Measurements from ENCODE around the gene ZFYVE27.

Gene ZFYVE27

GRCh38 chr10:97708976-97709946 is 27.7 kb upstream of the ZFYVE27 start:
- Mint-ChIP-seq H3K36me3 (no peaks in the 10 kb centered on the region), H3K27me3 (peaks cover 63% of the 10 kb centered on the region), H3K4me3 (no peak overlapping the region), H3K9me3 (no peaks in the 10 kb centered on the region), H3K4me1 (peaks cover 10% of the 10 kb centered on the region), H3K27ac (no peak overlapping the region)
- CTCF ChIA-PET: interaction anchor here (0.5 to 14.9 kb wide), 14 partner anchors 8 to 161 kb away, joined by 3 to 402 read pairs (median 8); partner anchors contain the start of genes AVPI1 and ZFYVE27
- peak; percentile 64 for DNase-seq

- CTCF ChIA-PET: interaction anchor here (1.5 to 14.9 kb wide), 5 partner anchors 10 to 35 kb away, joined by 3 to 402 read pairs (median 19); partner anchors contain the start of genes AVPI1 and ZFYVE27
- Mint-ChIP-seq H3K4me1 (peaks cover 17% of the 10 kb centered on the region), H3K27me3 (peaks cover 80% of the 10 kb centered on the region), H3K9me3 (no peaks in the 10 kb centered on the region), H3K4me3 (peak overlapping the region; percentile 46), H3K36me3 (no peaks in the 10 kb centered on the region), H3K27ac (no peak overlapping the region)
- no peak for DNase-seq
Measured at GRCh38 chr10:97711640-97712572, 25.0 kb upstream of the ZFYVE27 start.

- H3K4me1 Mint-ChIP-seq: peaks cover 17% of the 10 kb centered on the region
- CTCF ChIA-PET: interaction anchor here (2.5 to 14.9 kb wide), 3 partner anchors 12 to 36 kb away, joined by 9 to 402 read pairs (median 19); partner anchors contain the start of gene ZFYVE27
- H3K4me3 Mint-ChIP-seq: peak within 1 kb of the TSS; percentile 100
Measured at GRCh38 chr10:97713339-97713825, 23.5 kb upstream of the ZFYVE27 start, which contains the start of gene MARVELD1. MARVELD1 (plus strand) TSS chr10:97713730; CDS start chr10:97713877, 147 bp downstream.

GRCh38 chr10:97713826-97714400 is 23.0 kb upstream of the ZFYVE27 start:
- no peaks in the 10 kb centered on the region for H3K36me3 Mint-ChIP-seq
- peaks cover 17% of the 10 kb centered on the region for H3K4me1 Mint-ChIP-seq
- H3K4me3 Mint-ChIP-seq: peak overlapping the region; percentile 100
- DNase-seq: peak; percentile 71
- H3K27me3 Mint-ChIP-seq: peaks cover 91% of the 10 kb centered on the region
- peak overlapping the region; percentile 84 for H3K27ac Mint-ChIP-seq
- CTCF ChIA-PET: interaction anchor here (1.1 to 14.9 kb wide), 3 partner anchors 12 to 17 kb away, joined by 3 to 402 read pairs (median 19); partner anchors contain the start of gene ZFYVE27
- H3K9me3 Mint-ChIP-seq: no peaks in the 10 kb centered on the region

More at GRCh38 chr10:97713339-97713825, 23.5 kb upstream of the ZFYVE27 start, which contains the start of gene MARVELD1:
- Mint-ChIP-seq H3K36me3 (no peaks in the 10 kb centered on the region), H3K27ac (peak within 1 kb of the TSS; percentile 84), H3K27me3 (peaks cover 86% of the 10 kb centered on the region), H3K9me3 (no peaks in the 10 kb centered on the region)
- DNase-seq: peak; percentile 31

GRCh38 chr10:97714401-97715258 is 22.3 kb upstream of the ZFYVE27 start:
- peak overlapping the region; percentile 100 for H3K4me3 Mint-ChIP-seq
- H3K36me3 Mint-ChIP-seq: no peaks in the 10 kb centered on the region
- peak; percentile 24 for DNase-seq
- no peaks in the 10 kb centered on the region for H3K9me3 Mint-ChIP-seq
- peaks cover 17% of the 10 kb centered on the region for H3K4me1 Mint-ChIP-seq
- H3K27ac Mint-ChIP-seq: no peak overlapping the region
- H3K27me3 Mint-ChIP-seq: peaks cover 84% of the 10 kb centered on the region
- CTCF ChIA-PET: interaction anchor here (1.1 to 14.9 kb wide), 3 partner anchors 13 to 17 kb away, joined by 3 to 402 read pairs (median 19); partner anchors contain the start of gene ZFYVE27

- no peak for DNase-seq
- H3K27ac Mint-ChIP-seq: no peak overlapping the region
- no peaks in the 10 kb centered on the region for H3K9me3 Mint-ChIP-seq
- H3K27me3 Mint-ChIP-seq: peaks cover 77% of the 10 kb centered on the region
- H3K36me3 Mint-ChIP-seq: no peaks in the 10 kb centered on the region
- H3K4me1 Mint-ChIP-seq: peaks cover 17% of the 10 kb centered on the region
- peak overlapping the region; percentile 100 for H3K4me3 Mint-ChIP-seq
- CTCF ChIA-PET: interaction anchor here (1.1 to 14.9 kb wide), 3 partner anchors 15 to 18 kb away, joined by 3 to 402 read pairs (median 6); partner anchors contain the start of gene ZFYVE27
Measured at GRCh38 chr10:97715259-97715874, 21.6 kb upstream of the ZFYVE27 start.

GRCh38 chr10:97717627-97718026 is 19.3 kb upstream of the ZFYVE27 start:
- DNase-seq: no peak
- no peak overlapping the region for H3K27ac Mint-ChIP-seq
- H3K36me3 Mint-ChIP-seq: no peaks in the 10 kb centered on the region
- H3K4me1 Mint-ChIP-seq: peaks cover 14% of the 10 kb centered on the region
- no peaks in the 10 kb centered on the region for H3K9me3 Mint-ChIP-seq
- CTCF ChIA-PET: interaction anchor here (0.6 to 2.6 kb wide), 7 partner anchors 9 to 191 kb away, joined by 3 to 12 read pairs (median 5); no protein-coding TSS in a partner anchor
- H3K27me3 Mint-ChIP-seq: peaks cover 62% of the 10 kb centered on the region
- H3K4me3 Mint-ChIP-seq: no peak overlapping the region

- Mint-ChIP-seq H3K4me1 (peaks cover 9% of the 10 kb centered on the region), H3K9me3 (no peaks in the 10 kb centered on the region), H3K36me3 (no peaks in the 10 kb centered on the region), H3K27ac (no peak overlapping the region), H3K27me3 (peaks cover 57% of the 10 kb centered on the region), H3K4me3 (no peak overlapping the region)
- CTCF ChIA-PET: interaction anchor here (0.7 to 2.6 kb wide), 4 partner anchors 9 to 524 kb away, joined by 3 to 12 read pairs (median 4); no protein-coding TSS in a partner anchor
- no peak for DNase-seq
Measured at GRCh38 chr10:97718178-97718577, 18.8 kb upstream of the ZFYVE27 start.

- no peak overlapping the region for H3K27ac Mint-ChIP-seq
- no peak for DNase-seq
- no peak overlapping the region for H3K4me3 Mint-ChIP-seq
- H3K4me1 Mint-ChIP-seq: peaks cover 9% of the 10 kb centered on the region
- H3K9me3 Mint-ChIP-seq: no peaks in the 10 kb centered on the region
- H3K27me3 Mint-ChIP-seq: peaks cover 53% of the 10 kb centered on the region
- CTCF ChIA-PET: interaction anchor here (0.7 to 2.6 kb wide), 4 partner anchors 10 to 524 kb away, joined by 3 to 12 read pairs (median 3); no protein-coding TSS in a partner anchor
- no peaks in the 10 kb centered on the region for H3K36me3 Mint-ChIP-seq
Measured at GRCh38 chr10:97718659-97719142, 18.2 kb upstream of the ZFYVE27 start.

- H3K9me3 Mint-ChIP-seq: no peaks in the 10 kb centered on the region
- no peaks in the 10 kb centered on the region for H3K36me3 Mint-ChIP-seq
- no peak overlapping the region for H3K27ac Mint-ChIP-seq
- CTCF ChIA-PET: interaction anchor here (1.1 to 2.6 kb wide), 3 partner anchors 11 to 32 kb away, joined by 3 to 12 read pairs (median 3); no protein-coding TSS in a partner anchor
- H3K4me3 Mint-ChIP-seq: no peak overlapping the region
- DNase-seq: no peak
- H3K27me3 Mint-ChIP-seq: peaks cover 47% of the 10 kb centered on the region
- H3K4me1 Mint-ChIP-seq: peaks cover 7% of the 10 kb centered on the region
Measured at GRCh38 chr10:97719602-97720001, 17.3 kb upstream of the ZFYVE27 start.

GRCh38 chr10:97721871-97722780 is 14.8 kb upstream of the ZFYVE27 start:
- Mint-ChIP-seq H3K9me3 (no peaks in the 10 kb centered on the region), H3K27ac (no peak overlapping the region), H3K27me3 (peaks cover 25% of the 10 kb centered on the region), H3K4me3 (no peak overlapping the region), H3K36me3 (no peaks in the 10 kb centered on the region), H3K4me1 (no peaks in the 10 kb centered on the region)
- CTCF ChIA-PET: interaction anchor here (0.6 to 14.9 kb wide), 5 partner anchors 9 to 25 kb away, joined by 3 to 402 read pairs (median 3); partner anchors contain the start of gene MARVELD1
- DNase-seq: no peak

Data from activated naive CD4-positive, alpha-beta T cell treated with anti-CD3 and anti-CD28 coated beads, Interleukin-2, amount 10 ng/mL, durations not matched to agents 7 days and 5 days (primary cell).